Loucy (cell line): Measurements from ENCODE around the gene S100A13.

Experiments used
- H2AFZ ChIP-seq: fragments of 200-600 bp; sonication (generic); 2 replicates; pipeline ENCODE4 v1.6.0; 2016; ENCODE audit warnings: antibody characterized with exemption, mild to moderate bottlenecking, low read length, moderate library complexity
- H3F3A ChIP-seq: fragments of 200-600 bp; 2 replicates; pipeline ENCODE4 v1.6.0; 2016; ENCODE audit warnings: antibody characterized with exemption, low read depth, mild to moderate bottlenecking
- H3K27me3 ChIP-seq: fragments of 200-600 bp; sonication (generic); 2 replicates; pipeline ENCODE4 v1.6.1; 2014; ENCODE audit warnings: low read length, mild to moderate bottlenecking; ENCODE audit not compliant: insufficient read depth, poor library complexity, severe bottlenecking
- H3K36me3 ChIP-seq: fragments of 200-600 bp; sonication (generic); 2 replicates; pipeline ENCODE4 v1.6.1; 2016; ENCODE audit warnings: low read length; ENCODE audit not compliant: insufficient read depth
- H3K4me1 ChIP-seq: fragments of 200-600 bp; sonication (generic); 2 replicates; pipeline ENCODE4 v1.5.1; 2014; ENCODE audit warnings: low read length, mild to moderate bottlenecking; ENCODE audit not compliant: insufficient read depth, poor library complexity, severe bottlenecking
- H3K4me2 ChIP-seq: fragments of 200-600 bp; sonication (generic); 2 replicates; pipeline ENCODE4 v1.6.0; 2014; ENCODE audit warnings: antibody characterized with exemption, low read length, low read depth, mild to moderate bottlenecking; ENCODE audit not compliant: poor library complexity, severe bottlenecking
- H3K4me3 ChIP-seq: fragments of 200-600 bp; sonication (generic); 2 replicates; pipeline ENCODE4 v1.5.1; 2014; ENCODE audit warnings: low read length, mild to moderate bottlenecking, mixed read lengths; ENCODE audit not compliant: poor library complexity, severe bottlenecking
- H3K79me2 ChIP-seq: fragments of 200-600 bp; sonication (generic); 2 replicates; pipeline ENCODE4 v1.6.1; 2014; ENCODE audit warnings: low read length; ENCODE audit not compliant: insufficient read depth
- H3K9ac ChIP-seq: fragments of 200-600 bp; sonication (generic); 2 replicates; pipeline ENCODE4 v1.6.0; 2014; ENCODE audit warnings: mild to moderate bottlenecking, low read depth, low read length, moderate library complexity; ENCODE audit not compliant: poor library complexity, severe bottlenecking
- H3K9me2 ChIP-seq: fragments of 200-600 bp; sonication (generic); replicated peaks from 2 replicates; pipeline ENCODE4 v1.6.1; 2016; ENCODE audit warnings: low read depth, low read length, mixed read lengths
- H3K9me3 ChIP-seq: fragments of 200-600 bp; sonication (generic); 2 replicates; pipeline ENCODE4 v1.6.1; 2014; ENCODE audit warnings: mild to moderate bottlenecking, antibody characterized with exemption, low read length, low read depth; ENCODE audit not compliant: insufficient read depth
- H4K20me1 ChIP-seq: fragments of 200-600 bp; sonication (generic); 2 replicates; pipeline ENCODE4 v1.6.0; 2014; ENCODE audit warnings: antibody characterized with exemption, low read length, mild to moderate bottlenecking; ENCODE audit not compliant: insufficient read depth, poor library complexity, severe bottlenecking
- EZH2phosphoT487 ChIP-seq: fragments of 200-600 bp; IDR thresholded peaks from 2 replicates; pipeline ENCODE4 v1.6.1; 2018; ENCODE audit warnings: antibody characterized with exemption, mild to moderate bottlenecking, moderate library complexity, borderline replicate concordance
- TF ChIP-seq, protein P1 (sequence below): fragments of 200-600 bp; sonication (generic); conservative IDR thresholded peaks from 2 replicates; pipeline ENCODE4 v1.5.1; 2014; ENCODE audit warnings: mild to moderate bottlenecking, antibody characterized with exemption, low read length

S100A13 gene

GRCh38 chr1:153629971-153630370 lies 2.7 kb upstream of the S100A13 start:
- Histone ChIP-seq H3K79me2 (peaks cover 7% of the 10 kb centered on the region), H3K9ac (peak overlapping the region; percentile 20), H3F3A (no peaks in the 10 kb centered on the region), H3K9me3 (no peaks in the 10 kb centered on the region), H2AFZ (no peak overlapping the region), H3K36me3 (no peaks in the 10 kb centered on the region), H4K20me1 (peaks cover 5% of the 10 kb centered on the region), H3K4me3 (no peak overlapping the region), H3K27me3 (no peaks in the 10 kb centered on the region), H3K4me2 (no peak overlapping the region), H3K4me1 (peaks cover 31% of the 10 kb centered on the region), H3K9me2 (no peaks in the 10 kb centered on the region)
- TF ChIP-seq, protein P1, sequence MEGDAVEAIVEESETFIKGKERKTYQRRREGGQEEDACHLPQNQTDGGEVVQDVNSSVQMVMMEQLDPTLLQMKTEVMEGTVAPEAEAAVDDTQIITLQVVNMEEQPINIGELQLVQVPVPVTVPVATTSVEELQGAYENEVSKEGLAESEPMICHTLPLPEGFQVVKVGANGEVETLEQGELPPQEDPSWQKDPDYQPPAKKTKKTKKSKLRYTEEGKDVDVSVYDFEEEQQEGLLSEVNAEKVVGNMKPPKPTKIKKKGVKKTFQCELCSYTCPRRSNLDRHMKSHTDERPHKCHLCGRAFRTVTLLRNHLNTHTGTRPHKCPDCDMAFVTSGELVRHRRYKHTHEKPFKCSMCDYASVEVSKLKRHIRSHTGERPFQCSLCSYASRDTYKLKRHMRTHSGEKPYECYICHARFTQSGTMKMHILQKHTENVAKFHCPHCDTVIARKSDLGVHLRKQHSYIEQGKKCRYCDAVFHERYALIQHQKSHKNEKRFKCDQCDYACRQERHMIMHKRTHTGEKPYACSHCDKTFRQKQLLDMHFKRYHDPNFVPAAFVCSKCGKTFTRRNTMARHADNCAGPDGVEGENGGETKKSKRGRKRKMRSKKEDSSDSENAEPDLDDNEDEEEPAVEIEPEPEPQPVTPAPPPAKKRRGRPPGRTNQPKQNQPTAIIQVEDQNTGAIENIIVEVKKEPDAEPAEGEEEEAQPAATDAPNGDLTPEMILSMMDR, result no peak
- no peak for TF ChIP-seq EZH2phosphoT487

GRCh38 chr1:153629343-153629665 lies 2.0 kb upstream of the S100A13 start:
- Histone ChIP-seq H3K79me2 (peaks cover under 1% of the 10 kb centered on the region; the same call in 1 of the 2 replicates), H3K9ac (peak overlapping the region; percentile 20), H2AFZ (no peak overlapping the region), H3K9me2 (no peaks in the 10 kb centered on the region), H3K27me3 (no peaks in the 10 kb centered on the region), H3F3A (no peaks in the 10 kb centered on the region), H3K4me1 (peaks cover 31% of the 10 kb centered on the region), H4K20me1 (no peaks in the 10 kb centered on the region), H3K4me3 (no peak overlapping the region), H3K9me3 (no peaks in the 10 kb centered on the region), H3K4me2 (no peak overlapping the region), H3K36me3 (no peaks in the 10 kb centered on the region)
- TF ChIP-seq EZH2phosphoT487, result no peak
- TF ChIP-seq, protein P1, result no peak

GRCh38 chr1:153628638-153629342 lies 1.5 kb upstream of the S100A13 start:
- Histone ChIP-seq H3K4me2 (no peak overlapping the region), H3K9ac (no peak overlapping the region), H3K27me3 (no peaks in the 10 kb centered on the region), H3K36me3 (no peaks in the 10 kb centered on the region), H3K9me2 (no peaks in the 10 kb centered on the region), H3F3A (no peaks in the 10 kb centered on the region), H2AFZ (no peak overlapping the region), H3K9me3 (no peaks in the 10 kb centered on the region), H4K20me1 (no peaks in the 10 kb centered on the region), H3K79me2 (no peaks in the 10 kb centered on the region), H3K4me1 (peaks cover 31% of the 10 kb centered on the region), H3K4me3 (no peak overlapping the region)
- TF ChIP-seq, protein P1, result no peak
- TF ChIP-seq EZH2phosphoT487, result no peak
